Smooth muscle cell (in vitro differentiated cells): Measurements from ENCODE around the gene HDAC7. TPM values are rescaled to one million over a fixed set of nuclear protein-coding genes. Genes with fewer than 3 reads are reported as not detected.

Experiments
- DNase-seq: peaks from one replicate; lab custom pipeline; 2025; ENCODE audit not compliant: unreplicated experiment; lab: John Stamatoyannopoulos, UW
- H2AFZ ChIP-seq: fragments of 200-600 bp; sonication (generic); 2 replicates; pipeline ENCODE4 v1.6.0; 2016; ENCODE audit warnings: antibody characterized with exemption, low read depth, mild to moderate bottlenecking
- H3F3A ChIP-seq: fragments of 200-600 bp; sonication (generic); 2 replicates; pipeline ENCODE4 v1.6.0; 2017; ENCODE audit warnings: antibody characterized with exemption, low read depth
- H3K27ac ChIP-seq: fragments of 200-600 bp; sonication (generic); 2 replicates; pipeline ENCODE4 v1.5.1; 2016; ENCODE audit warnings: low read depth, mild to moderate bottlenecking
- H3K27me3 ChIP-seq: fragments of 200-600 bp; sonication (generic); 2 replicates; pipeline ENCODE4 v1.6.1; 2016; ENCODE audit warnings: low read depth, mild to moderate bottlenecking
- H3K36me3 ChIP-seq: fragments of 200-600 bp; sonication (generic); 2 replicates; pipeline ENCODE4 v1.5.1; 2016; ENCODE audit warnings: low read depth
- H3K4me1 ChIP-seq: fragments of 200-600 bp; sonication (generic); 2 replicates; pipeline ENCODE4 v1.5.1; 2016; ENCODE audit warnings: low read depth
- H3K4me2 ChIP-seq: fragments of 200-600 bp; sonication (generic); 2 replicates; pipeline ENCODE4 v1.6.0; 2016; ENCODE audit warnings: mild to moderate bottlenecking
- H3K4me3 ChIP-seq: fragments of 200-600 bp; sonication (generic); 2 replicates; pipeline ENCODE4 v1.5.1; 2016; ENCODE audit warnings: mild to moderate bottlenecking
- H3K79me2 ChIP-seq: fragments of 200-600 bp; sonication (generic); 2 replicates; pipeline ENCODE4 v1.6.0; 2016; ENCODE audit warnings: low read depth, mild to moderate bottlenecking
- H3K9ac ChIP-seq: fragments of 200-600 bp; sonication (generic); 2 replicates; pipeline ENCODE4 v1.6.0; 2016; ENCODE audit warnings: low read depth
- H3K9me3 ChIP-seq: fragments of 200-600 bp; sonication (generic); replicated peaks from 2 replicates; pipeline ENCODE4 v1.5.1; 2016; ENCODE audit warnings: low read depth
- H4K20me1 ChIP-seq: fragments of 200-600 bp; sonication (generic); 2 replicates; pipeline ENCODE4 v1.6.0; 2016; ENCODE audit warnings: low read depth
- WGBS: methylation state at CpG from one replicate; pipeline ENCODE4 v1.1.7; 2016; ENCODE audit warnings: low lambda C conversion rate; 5-methylcytosine and 5-hydroxymethylcytosine counted together
- polyA plus RNA-seq: library from polyadenylated mRNA; unstranded; fragments of >200 nt; fragmentation: Nextera tagmentation; extraction: Ambion mirVana; gene quantifications from 2 replicates; pipeline ENCODE4 v1.2.1, GENCODE V29; 2016
- total RNA-seq: library from RNA; depleted of rRNA; stranded (reverse); fragments of >200 nt; gene quantifications from 2 replicates; pipeline ENCODE4 v1.2.3, GENCODE V29; 2014
- TF ChIP-seq, protein P1 (sequence below): fragments of 200-600 bp; sonication (generic); IDR thresholded peaks from 2 replicates; pipeline ENCODE4 v1.5.1; 2017; ENCODE audit warnings: borderline replicate concordance, mild to moderate bottlenecking, antibody characterized with exemption; ENCODE audit not compliant: insufficient read depth, poor library complexity, severe bottlenecking

HDAC7 gene
- total and polyA plus RNA-seq, 2 experiments from 2014 or later: 24.1 to 32.4 TPM

GRCh38 chr12:47795121-47795813 is 24.4 kb downstream of the HDAC7 start:
- no peak overlapping the region for H3K9ac ChIP-seq
- H3K4me1 ChIP-seq: no peaks in the 10 kb centered on the region
- no peaks in the 10 kb centered on the region for H3K27me3 ChIP-seq
- no peaks in the 10 kb centered on the region for H3F3A ChIP-seq
- DNase-seq: no peak
- H3K79me2 ChIP-seq: peaks cover 4% of the 10 kb centered on the region
- H4K20me1 ChIP-seq: peaks cover 25% of the 10 kb centered on the region
- no peaks in the 10 kb centered on the region for H3K9me3 ChIP-seq
- H2AFZ ChIP-seq: no peak overlapping the region
- 97% methylated on average over 21 of the region's 21 CpGs for WGBS
- no peak overlapping the region for H3K4me3 ChIP-seq
- no peak overlapping the region for H3K27ac ChIP-seq
- no peak overlapping the region for H3K4me2 ChIP-seq
- TF ChIP-seq, protein P1, sequence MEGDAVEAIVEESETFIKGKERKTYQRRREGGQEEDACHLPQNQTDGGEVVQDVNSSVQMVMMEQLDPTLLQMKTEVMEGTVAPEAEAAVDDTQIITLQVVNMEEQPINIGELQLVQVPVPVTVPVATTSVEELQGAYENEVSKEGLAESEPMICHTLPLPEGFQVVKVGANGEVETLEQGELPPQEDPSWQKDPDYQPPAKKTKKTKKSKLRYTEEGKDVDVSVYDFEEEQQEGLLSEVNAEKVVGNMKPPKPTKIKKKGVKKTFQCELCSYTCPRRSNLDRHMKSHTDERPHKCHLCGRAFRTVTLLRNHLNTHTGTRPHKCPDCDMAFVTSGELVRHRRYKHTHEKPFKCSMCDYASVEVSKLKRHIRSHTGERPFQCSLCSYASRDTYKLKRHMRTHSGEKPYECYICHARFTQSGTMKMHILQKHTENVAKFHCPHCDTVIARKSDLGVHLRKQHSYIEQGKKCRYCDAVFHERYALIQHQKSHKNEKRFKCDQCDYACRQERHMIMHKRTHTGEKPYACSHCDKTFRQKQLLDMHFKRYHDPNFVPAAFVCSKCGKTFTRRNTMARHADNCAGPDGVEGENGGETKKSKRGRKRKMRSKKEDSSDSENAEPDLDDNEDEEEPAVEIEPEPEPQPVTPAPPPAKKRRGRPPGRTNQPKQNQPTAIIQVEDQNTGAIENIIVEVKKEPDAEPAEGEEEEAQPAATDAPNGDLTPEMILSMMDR: no peak
- no peaks in the 10 kb centered on the region for H3K36me3 ChIP-seq

DNA sequence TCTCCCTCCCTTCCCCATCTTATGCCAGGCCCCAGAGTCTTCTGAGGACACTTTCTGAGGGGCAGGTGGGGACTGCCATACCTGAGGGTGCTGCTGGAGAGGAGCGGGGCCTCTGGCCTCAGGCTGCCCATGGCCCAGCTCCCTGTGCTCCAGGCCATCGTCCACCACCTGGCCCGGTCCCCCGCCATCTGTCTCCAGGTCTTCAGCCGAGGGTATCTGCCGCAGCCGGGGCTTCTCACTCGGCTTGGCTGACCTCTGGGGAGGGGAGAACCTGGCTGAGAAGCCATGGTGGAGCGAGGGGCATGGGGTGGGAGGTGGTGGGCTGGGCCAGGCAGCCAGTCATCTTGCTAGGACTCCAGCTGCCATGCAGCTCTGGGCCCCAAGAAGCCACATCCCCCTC is 25.0 kb downstream of the HDAC7 start:
- TF ChIP-seq, protein P1: no peak
- no peaks in the 10 kb centered on the region for H3K79me2 ChIP-seq
- WGBS: 100% methylated on average over 2 of the region's 9 CpGs
- DNase-seq: no peak
- no peak overlapping the region for H3K27ac ChIP-seq
- H4K20me1 ChIP-seq: peaks cover 19% of the 10 kb centered on the region
- no peak overlapping the region for H3K9ac ChIP-seq
- no peak overlapping the region for H3K4me2 ChIP-seq
- H3F3A ChIP-seq: no peaks in the 10 kb centered on the region
- no peak overlapping the region for H2AFZ ChIP-seq
- no peak overlapping the region for H3K4me3 ChIP-seq
- H3K27me3 ChIP-seq: no peaks in the 10 kb centered on the region
- H3K4me1 ChIP-seq: no peaks in the 10 kb centered on the region
- H3K36me3 ChIP-seq: no peaks in the 10 kb centered on the region
- H3K9me3 ChIP-seq: no peaks in the 10 kb centered on the region

GRCh38 chr12:47793015-47793681 is 26.6 kb downstream of the HDAC7 start:
- Histone ChIP-seq H2AFZ (no peak overlapping the region), H3K27ac (no peak overlapping the region), H3K27me3 (no peaks in the 10 kb centered on the region), H3K4me1 (no peaks in the 10 kb centered on the region), H3K4me3 (no peak overlapping the region), H3K36me3 (no peaks in the 10 kb centered on the region), H3K9ac (no peak overlapping the region), H3K4me2 (no peak overlapping the region), H4K20me1 (peaks cover 4% of the 10 kb centered on the region), H3F3A (no peaks in the 10 kb centered on the region), H3K79me2 (no peaks in the 10 kb centered on the region), H3K9me3 (no peaks in the 10 kb centered on the region)
- DNase-seq: no peak
- WGBS: 94% methylated on average over 14 of the region's 15 CpGs
- TF ChIP-seq, protein P1: no peak
